K562 (cell line): Measurements from ENCODE around the gene ANKRD60. TPM values are rescaled to one million over a fixed set of nuclear protein-coding genes. Genes with fewer than 3 reads are reported as not detected.

Source experiments
- ATAC-seq: fragments of 200-7000 bp; cut with Tn5 transposase; 3 replicates; pipeline ENCODE4 v1.9.1; 2020; ENCODE audit warnings: moderate library complexity
- BruUV-seq: library from RNA; stranded (reverse); fragments of 400-500 nt; replicated peaks from 2 replicates; lab custom pipeline; 2021; lab: Mats Ljungman, UMichigan
- CTCF ChIA-PET: fragments of 300-600 bp; formaldehyde crosslinking; extraction: SDS; loops from one replicate; lab custom pipeline; 2021; ENCODE audit warnings: low intra/inter-chr PET ratio; lab: Yijun Ruan, JAX
- POLR2A ChIA-PET: fragments of 300-600, 350-650 bp; sonication (Branson Sonifier 250); formaldehyde crosslinking; extraction: SDS; loops from one replicate; lab custom pipeline; 2021; ENCODE audit warnings: antibody characterized with exemption, inconsistent platforms; lab: Yijun Ruan, JAX
- DNase-seq, 4 experiments: peaks; one replicate each; pipeline versions ENCODE4 v3.0.0 to v3.0.0-alpha.2; 2011 to 2018; ENCODE audit warnings: low spot score in 3 of 4, mixed read lengths in 3 of 4; ENCODE audit errors: extremely low read depth in 1 of 4
- FAIRE-seq: peaks from 2 replicates; lab custom pipeline; 2011; peaks lifted over from hg19 to GRCh38; lab: Jason Lieb, UNC
- H2AFZ ChIP-seq: 2 replicates; pipeline ENCODE4 v1.6.0; 2011; ENCODE audit warnings: low read depth, low read length, control low read depth, inconsistent platforms
- H3K27ac ChIP-seq: fragments of 200-600 bp; 3 replicates; pipeline ENCODE4 v1.8.0; 2011; ENCODE audit warnings: low read depth, mild to moderate bottlenecking, control low read depth, inconsistent platforms, low read length, moderate library complexity, mixed read lengths; ENCODE audit errors: extremely low read depth
- H3K27me3 ChIP-seq, 2 experiments: fragments of 300-600 bp in 1 of 2; 2 replicates in 1 of 2; 3 replicates in 1 of 2; pipeline versions ENCODE4 v1.6.0 to v1.8.0; 2011; ENCODE audit warnings: inconsistent platforms in 2 of 2, low read length in 2 of 2, mild to moderate bottlenecking in 1 of 2, mixed read lengths in 1 of 2, moderate library complexity in 1 of 2; ENCODE audit not compliant: control insufficient read depth in 2 of 2, insufficient read depth in 2 of 2
- H3K36me3 ChIP-seq: fragments of 300-600 bp; 3 replicates; pipeline ENCODE4 v1.8.0; 2011; ENCODE audit warnings: mild to moderate bottlenecking, low read length, inconsistent platforms; ENCODE audit not compliant: control insufficient read depth, insufficient read depth
- H3K4me1 ChIP-seq, 2 experiments: fragments of 200-600 bp in 1 of 2; replicated peaks in 1 of 2; 2 replicates in 1 of 2; 3 replicates in 1 of 2; pipeline versions ENCODE4 v1.5.1 to v1.8.0; 2011; ENCODE audit warnings: inconsistent platforms in 2 of 2, low read length in 2 of 2, mild to moderate bottlenecking in 1 of 2, mixed read lengths in 1 of 2, moderate library complexity in 1 of 2; ENCODE audit not compliant: control insufficient read depth in 2 of 2, insufficient read depth in 2 of 2
- H3K4me2 ChIP-seq: 2 replicates; pipeline ENCODE4 v1.6.1; 2011; ENCODE audit warnings: low read length, control low read depth, inconsistent platforms, mixed read lengths; ENCODE audit not compliant: insufficient read depth
- H3K4me3 ChIP-seq: fragments of 200-600 bp; sonication (generic), shearing (Covaris generic); 2 replicates; pipeline ENCODE4 v1.5.1; 2016; ENCODE audit warnings: control low read depth, inconsistent platforms
- H3K79me2 ChIP-seq: fragments of 200-600 bp; 3 replicates; pipeline ENCODE4 v1.8.0; 2011; ENCODE audit warnings: low read length, inconsistent platforms; ENCODE audit not compliant: control insufficient read depth, insufficient read depth
- H3K9ac ChIP-seq, 2 experiments: 2 replicates each; pipeline versions ENCODE4 v1.6.0 to v1.6.1; 2011; ENCODE audit warnings: low read depth in 2 of 2, low read length in 2 of 2, control low read depth in 1 of 2, inconsistent platforms in 1 of 2, mild to moderate bottlenecking in 1 of 2, mixed read lengths in 1 of 2; ENCODE audit not compliant: insufficient read depth in 1 of 2
- H3K9me1 ChIP-seq: one replicate; pipeline ENCODE4 v1.6.0; 2011; ENCODE audit warnings: inconsistent platforms, mild to moderate bottlenecking, low read length, moderate library complexity; ENCODE audit not compliant: control insufficient read depth, insufficient read depth
- H3K9me3 ChIP-seq: replicated peaks from 2 replicates; pipeline ENCODE4 v1.5.1; 2011; ENCODE audit warnings: low read depth, low read length, inconsistent platforms; ENCODE audit not compliant: control insufficient read depth, insufficient read depth
- H4K20me1 ChIP-seq: replicated peaks from 2 replicates; pipeline ENCODE4 v1.6.1; 2011; ENCODE audit warnings: low read length, inconsistent platforms, mixed read lengths; ENCODE audit not compliant: control insufficient read depth, insufficient read depth
- BRF2 ChIP-seq: IDR thresholded peaks from 3 replicates; pipeline ENCODE4 v1.6.1; 2011; ENCODE audit warnings: borderline replicate concordance, mild to moderate bottlenecking; ENCODE audit not compliant: insufficient read length, insufficient read depth
- CBFA2T3 ChIP-seq: fragments of 450-650 bp; IDR thresholded peaks from 2 replicates; pipeline ENCODE4 v1.6.1; 2017
- CSDE1 ChIP-seq, 2 experiments: fragments of 450-650 bp; IDR thresholded peaks; 2 replicates each; pipeline ENCODE4 v1.6.1; 2016; ENCODE audit warnings: mild to moderate bottlenecking in 1 of 2
- MTA1 ChIP-seq: fragments of 450-650 bp; IDR thresholded peaks from 2 replicates; pipeline ENCODE4 v1.6.1; 2017; ENCODE audit warnings: borderline replicate concordance
- RREB1 ChIP-seq: fragments of 250-450 bp; sonication (Bioruptor Pico); IDR thresholded peaks from 2 replicates; pipeline ENCODE4 v1.4.0; 2020
- SUPT5H ChIP-seq: fragments of 450-650 bp; IDR thresholded peaks from 2 replicates; pipeline ENCODE4 v1.6.1; 2016
- ZNF512 ChIP-seq: IDR thresholded peaks from 2 replicates; pipeline ENCODE4 v1.6.1; 2016; ENCODE audit warnings: missing genetic modification characterization, missing compliant biosample characterization
- ZNF785 ChIP-seq: fragments of 250-450 bp; sonication (Bioruptor Pico); IDR thresholded peaks from 2 replicates; pipeline ENCODE4 v1.4.0; 2020; ENCODE audit warnings: mild to moderate bottlenecking
- WGBS: fragments of 100-300 bp; shearing (Covaris generic); methylation state at CpG from one replicate; pipeline ENCODE4 v1.1.6; 2016; ENCODE audit warnings: low coverage, mixed read lengths; ENCODE audit not compliant: insufficient coverage; ENCODE audit errors: missing lambda C conversion rate; 5-methylcytosine and 5-hydroxymethylcytosine counted together
- in situ Hi-C: fragments of 300-500 bp; cut with MboI; formaldehyde crosslinking; loops from 4 replicates; pipeline ENCODE4 v1.15.0; 2018; ENCODE audit warnings: inconsistent platforms, mixed read lengths
- intact Hi-C: fragments of 100-400 bp; cut with micrococcal nuclease; formaldehyde crosslinking; loops from 2 replicates; pipeline ENCODE4 v1.14.2; 2022
- polyA plus RNA-seq, 8 experiments: library from polyadenylated mRNA; depleted of rRNA in 4 of 8; stranded (reverse) in 5 of 8; unstranded in 3 of 8; fragments of >200 nt; fragmentation: Nextera tagmentation in 2 of 8; fragmentation: Illumina TruSeq in 1 of 8; extraction: Ambion mirVana in 2 of 8; extraction: Trizol in 1 of 8; gene quantifications; 2 replicates each; pipeline versions ENCODE4 v1.2.1 to v1.2.3, GENCODE V29; 2011 to 2014; ENCODE audit warnings: inconsistent platforms in 1 of 8, missing spikeins in 1 of 8
- total RNA-seq, 7 experiments: library from RNA; depleted of rRNA in 6 of 7; stranded (reverse); fragments of >200 nt in 6 of 7; fragmentation: Illumina TruSeq in 2 of 7; extraction: Trizol in 2 of 7; gene quantifications; 2 replicates each; pipeline versions ENCODE4 v1.2.1 to v1.2.3, GENCODE V29; 2011 to 2021; ENCODE audit warnings: low replicate concordance in 1 of 7

ANKRD60 gene
- total and polyA plus RNA-seq, 9 of the 15 experiments (the other 6 are each of a cell fraction or from before 2014, with no cell fraction given): not detected

GRCh38 chr20:58242824-58243223 is 14.4 kb upstream of the ANKRD60 start:
- no peak overlapping the region for H2AFZ ChIP-seq
- TF ChIP-seq ZNF785 (CRISPR knock-in tag): no peak
- no peak for TF ChIP-seq CBFA2T3
- TF ChIP-seq CSDE1 (IDR thresholded peaks at IDR 0.05): no peak
- no peak for TF ChIP-seq SUPT5H
- no peak for TF ChIP-seq MTA1
- TF ChIP-seq BRF2: no peak
- TF ChIP-seq RREB1 (CRISPR knock-in tag): no peak
- TF ChIP-seq ZNF512: no peak
- TF ChIP-seq, all 486 proteins: peak for 0
- intact Hi-C loops: no loop called here
- CTCF ChIA-PET: no interaction called here
- H4K20me1 ChIP-seq: no peaks in the 10 kb centered on the region
- FAIRE-seq: no peak
- in situ Hi-C loops: loop anchor here (25.0 kb wide), 2 partner anchors 394 to 569 kb away; no protein-coding TSS in a partner anchor
- POLR2A ChIA-PET: interaction anchor here (0.6 kb wide), 1 partner anchor 206 kb away, joined by 3 read pairs; no protein-coding TSS in a partner anchor
- WGBS: 92% methylated on average over 5 of the region's 5 CpGs
- no peaks in the 10 kb centered on the region for H3K9me1 ChIP-seq
- no peak overlapping the region for H3K4me2 ChIP-seq
- BruUV-seq: no TSS peak
- no peak overlapping the region for H3K4me3 ChIP-seq
- H3K27me3 ChIP-seq: no peaks in the 10 kb centered on the region
- DNase-seq: no peak
- no peaks in the 10 kb centered on the region for H3K79me2 ChIP-seq
- H3K9me3 ChIP-seq: no peaks in the 10 kb centered on the region
- no peak overlapping the region for H3K9ac ChIP-seq
- H3K36me3 ChIP-seq: peaks cover 22% of the 10 kb centered on the region; the same call in 2 of the 3 replicates
- no peaks in the 10 kb centered on the region for H3K4me1 ChIP-seq
- no peak overlapping the region for H3K27ac ChIP-seq
- no peak for ATAC-seq
